WTC11 (cell line): ENCODE measurements around the gene RPL19. TPM values are rescaled to one million over a fixed set of nuclear protein-coding genes. Genes with fewer than 3 reads are reported as not detected.

Experiments
- ATAC-seq: fragments of 200-7000 bp; cut with Tn5 transposase; 2 replicates; pipeline ENCODE4 v1.10.0; 2021; ENCODE audit warnings: mild to moderate bottlenecking, moderate library complexity
- CTCF ChIA-PET: fragments of 300-600 bp; sonication (Branson Sonifier 250); formaldehyde crosslinking; loops from one replicate; lab custom pipeline; 2021; ENCODE audit warnings: antibody characterized with exemption; lab: Charles Lee
- POLR2A ChIA-PET: fragments of 350-600 bp; sonication (Branson Sonifier 250); formaldehyde crosslinking; loops from one replicate; lab custom pipeline; 2021; ENCODE audit warnings: antibody characterized with exemption; lab: Charles Lee
- DNase-seq: peaks from one replicate; pipeline ENCODE4 v3.0.0; 2021; ENCODE audit warnings: low spot score
- H3K27ac Mint-ChIP-seq: 2 replicates; pipeline ENCODE4 v1.8.0; 2021; ENCODE audit warnings: mixed read lengths
- H3K27me3 Mint-ChIP-seq: 2 replicates; pipeline ENCODE4 v1.8.0; 2021; ENCODE audit warnings: low read depth, mild to moderate bottlenecking, moderate library complexity, mixed read lengths
- H3K36me3 Mint-ChIP-seq: 2 replicates; pipeline ENCODE4 v1.8.0; 2021; ENCODE audit warnings: mixed read lengths
- H3K4me1 Mint-ChIP-seq: 2 replicates; pipeline ENCODE4 v1.8.0; 2022; ENCODE audit warnings: mixed read lengths
- H3K4me3 Mint-ChIP-seq: 2 replicates; pipeline ENCODE4 v1.8.0; 2021; ENCODE audit warnings: mild to moderate bottlenecking, moderate library complexity, mixed read lengths
- H3K9me3 Mint-ChIP-seq: 2 replicates; pipeline ENCODE4 v1.8.0; 2021; ENCODE audit warnings: mixed read lengths
- AR ChIP-seq: fragments of 250-450 bp; sonication (Bioruptor Pico); IDR thresholded peaks from 2 replicates; pipeline ENCODE4 v1.9.0; 2021; ENCODE audit warnings: mild to moderate bottlenecking
- CDX4 ChIP-seq: fragments of 250-450 bp; sonication (Bioruptor Pico); IDR thresholded peaks from 2 replicates; pipeline ENCODE4 v1.9.0; 2021; ENCODE audit warnings: moderate library complexity, mild to moderate bottlenecking, inconsistent platforms, borderline replicate concordance
- E2F4 ChIP-seq: sonication (generic); formaldehyde crosslinking; IDR thresholded peaks from 2 replicates; pipeline ENCODE4 v1.8.1; 2022; ENCODE audit warnings: low read depth, mild to moderate bottlenecking, moderate library complexity, missing genetic modification reagents, borderline replicate concordance
- ELF4 ChIP-seq: sonication (generic); formaldehyde crosslinking; IDR thresholded peaks from 2 replicates; pipeline ENCODE4 v1.8.1; 2022; ENCODE audit warnings: low read depth, mild to moderate bottlenecking, moderate library complexity, missing genetic modification reagents
- ERG ChIP-seq: fragments of 250-450 bp; sonication (Bioruptor Pico); IDR thresholded peaks from 2 replicates; pipeline ENCODE4 v1.8.0; 2021; ENCODE audit warnings: mild to moderate bottlenecking
- FOXK1 ChIP-seq: sonication (generic); formaldehyde crosslinking; IDR thresholded peaks from 2 replicates; pipeline ENCODE4 v1.8.0; 2022; ENCODE audit warnings: mild to moderate bottlenecking, moderate library complexity, missing genetic modification reagents
- FOXP1 ChIP-seq: sonication (generic); formaldehyde crosslinking; IDR thresholded peaks from 2 replicates; pipeline ENCODE4 v1.8.0; 2022; ENCODE audit warnings: missing genetic modification reagents, mild to moderate bottlenecking, moderate library complexity, borderline replicate concordance
- JUN ChIP-seq: sonication (generic); formaldehyde crosslinking; IDR thresholded peaks from 2 replicates; pipeline ENCODE4 v1.8.0; 2023; ENCODE audit warnings: mild to moderate bottlenecking, missing genetic modification reagents
- NR1H2 ChIP-seq: sonication (generic); formaldehyde crosslinking; IDR thresholded peaks from 2 replicates; pipeline ENCODE4 v1.9.0; 2021; ENCODE audit warnings: mild to moderate bottlenecking, moderate library complexity, missing genetic modification reagents
- NR3C1 ChIP-seq: sonication (generic); formaldehyde crosslinking; conservative IDR thresholded peaks from 2 replicates; pipeline ENCODE4 v1.8.1; 2023; ENCODE audit warnings: low read depth, mild to moderate bottlenecking, missing genetic modification reagents
- SMAD4 ChIP-seq: sonication (generic); formaldehyde crosslinking; IDR thresholded peaks from 2 replicates; pipeline ENCODE4 v1.8.0; 2022; ENCODE audit warnings: mild to moderate bottlenecking, missing genetic modification reagents
- STAT6 ChIP-seq: sonication (generic); formaldehyde crosslinking; conservative IDR thresholded peaks from 2 replicates; pipeline ENCODE4 v1.8.1; 2023; ENCODE audit warnings: mild to moderate bottlenecking, low read depth, missing genetic modification reagents, moderate library complexity
- ZBTB21 ChIP-seq: sonication (generic); formaldehyde crosslinking; IDR thresholded peaks from 2 replicates; pipeline ENCODE4 v1.8.1; 2023; ENCODE audit warnings: mild to moderate bottlenecking, missing genetic modification reagents, borderline replicate concordance
- ZNF138 ChIP-seq: sonication (generic); formaldehyde crosslinking; conservative IDR thresholded peaks from 2 replicates; pipeline ENCODE4 v1.8.1; 2022; ENCODE audit warnings: mild to moderate bottlenecking, moderate library complexity, missing genetic modification reagents
- ZNF219 ChIP-seq: sonication (generic); formaldehyde crosslinking; IDR thresholded peaks from 2 replicates; pipeline ENCODE4 v1.8.0; 2023; ENCODE audit warnings: missing genetic modification reagents, mild to moderate bottlenecking, borderline replicate concordance
- ZNF232 ChIP-seq: sonication (generic); formaldehyde crosslinking; IDR thresholded peaks from 2 replicates; pipeline ENCODE4 v1.8.0; 2022; ENCODE audit warnings: mild to moderate bottlenecking, missing genetic modification reagents
- total RNA-seq: library from RNA; stranded (reverse); gene quantifications from 3 replicates; pipeline ENCODE4 v1.2.3, GENCODE V29; 2021
- TF ChIP-seq, protein P1 (sequence below): fragments of 200-600 bp; IDR thresholded peaks from 2 replicates; pipeline ENCODE4 v1.8.0; 2022; ENCODE audit warnings: antibody characterized with exemption
- TF ChIP-seq, protein P2 (sequence below): sonication (generic); formaldehyde crosslinking; IDR thresholded peaks from 2 replicates; pipeline ENCODE4 v1.8.1; 2022; ENCODE audit warnings: mild to moderate bottlenecking, moderate library complexity, missing genetic modification reagents
- TF ChIP-seq, protein P3 (sequence below): sonication (generic); formaldehyde crosslinking; IDR thresholded peaks from 2 replicates; pipeline ENCODE4 v1.8.0; 2022; ENCODE audit warnings: missing genetic modification reagents
- TF ChIP-seq, protein P4 (sequence below): sonication (generic); formaldehyde crosslinking; IDR thresholded peaks from 2 replicates; pipeline ENCODE4 v1.8.1; 2023; ENCODE audit warnings: mild to moderate bottlenecking, missing genetic modification reagents, moderate library complexity
- TF ChIP-seq, protein P5 (sequence below): sonication (generic); formaldehyde crosslinking; IDR thresholded peaks from 2 replicates; pipeline ENCODE4 v1.8.0; 2022; ENCODE audit warnings: mild to moderate bottlenecking, missing genetic modification reagents

Gene RPL19
- total RNA-seq, 1 experiment from 2014 or later = 1,970 TPM

DNA sequence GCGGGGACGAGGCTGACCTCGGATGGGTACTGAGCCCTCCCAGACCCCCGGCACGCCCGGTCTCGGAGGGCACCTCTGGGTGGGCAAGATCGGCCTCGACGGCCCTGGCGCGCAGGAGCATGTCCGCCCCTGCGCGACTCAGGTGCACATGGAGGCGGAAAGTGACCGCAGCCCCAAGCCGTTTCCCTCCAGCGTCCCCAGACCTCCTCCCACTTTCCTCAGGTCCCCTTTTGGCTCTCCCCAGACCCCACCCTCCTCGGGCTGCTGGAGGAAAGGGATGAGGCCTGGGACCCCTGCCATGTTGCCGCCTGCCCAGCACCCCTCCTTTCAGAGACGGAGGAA lies 10.0 kb downstream of the RPL19 start:
- DNase-seq (no peak), ATAC-seq (no peak)
- H3K27me3 Mint-ChIP-seq = peaks cover 7% of the 10 kb centered on the region
- POLR2A ChIA-PET = no interaction called here
- H3K4me3 Mint-ChIP-seq = peak overlapping the region; percentile 64
- H3K27ac Mint-ChIP-seq = no peak overlapping the region
- CTCF ChIA-PET = interaction anchor here (0.8 to 15.9 kb wide), 11 partner anchors 9 to 57 kb away, joined by 3 to 626 read pairs (median 13); partner anchors contain the start of genes CACNB1 and STAC2
- H3K9me3 Mint-ChIP-seq = no peaks in the 10 kb centered on the region
- peaks cover 2% of the 10 kb centered on the region; the same call in 1 of the 2 replicates for H3K36me3 Mint-ChIP-seq
- H3K4me1 Mint-ChIP-seq = peaks cover 47% of the 10 kb centered on the region
- TF ChIP-seq SMAD4 (no peak), AR (CRISPR knock-in tag) (no peak), STAT6 (CRISPR knock-in tag) (no peak), NR1H2 (no peak), NR3C1 (CRISPR knock-in tag) (no peak), FOXP1 (CRISPR knock-in tag) (no peak), ZNF138 (no peak), JUN (CRISPR knock-in tag) (no peak), ZNF232 (CRISPR knock-in tag) (no peak), FOXK1 (CRISPR knock-in tag) (peak; percentile 11; the same call in 1 of the 2 replicates), ZBTB21 (CRISPR knock-in tag) (no peak), CDX4 (CRISPR knock-in tag) (no peak), ELF4 (CRISPR knock-in tag) (no peak), ZNF219 (CRISPR knock-in tag) (no peak), ERG (no peak), E2F4 (CRISPR knock-in tag) (0 out of 2 replicates have a peak, but pooled peaks have one; percentile 32)
- TF ChIP-seq, protein P1, sequence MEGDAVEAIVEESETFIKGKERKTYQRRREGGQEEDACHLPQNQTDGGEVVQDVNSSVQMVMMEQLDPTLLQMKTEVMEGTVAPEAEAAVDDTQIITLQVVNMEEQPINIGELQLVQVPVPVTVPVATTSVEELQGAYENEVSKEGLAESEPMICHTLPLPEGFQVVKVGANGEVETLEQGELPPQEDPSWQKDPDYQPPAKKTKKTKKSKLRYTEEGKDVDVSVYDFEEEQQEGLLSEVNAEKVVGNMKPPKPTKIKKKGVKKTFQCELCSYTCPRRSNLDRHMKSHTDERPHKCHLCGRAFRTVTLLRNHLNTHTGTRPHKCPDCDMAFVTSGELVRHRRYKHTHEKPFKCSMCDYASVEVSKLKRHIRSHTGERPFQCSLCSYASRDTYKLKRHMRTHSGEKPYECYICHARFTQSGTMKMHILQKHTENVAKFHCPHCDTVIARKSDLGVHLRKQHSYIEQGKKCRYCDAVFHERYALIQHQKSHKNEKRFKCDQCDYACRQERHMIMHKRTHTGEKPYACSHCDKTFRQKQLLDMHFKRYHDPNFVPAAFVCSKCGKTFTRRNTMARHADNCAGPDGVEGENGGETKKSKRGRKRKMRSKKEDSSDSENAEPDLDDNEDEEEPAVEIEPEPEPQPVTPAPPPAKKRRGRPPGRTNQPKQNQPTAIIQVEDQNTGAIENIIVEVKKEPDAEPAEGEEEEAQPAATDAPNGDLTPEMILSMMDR = no peak
- TF ChIP-seq, protein P2, sequence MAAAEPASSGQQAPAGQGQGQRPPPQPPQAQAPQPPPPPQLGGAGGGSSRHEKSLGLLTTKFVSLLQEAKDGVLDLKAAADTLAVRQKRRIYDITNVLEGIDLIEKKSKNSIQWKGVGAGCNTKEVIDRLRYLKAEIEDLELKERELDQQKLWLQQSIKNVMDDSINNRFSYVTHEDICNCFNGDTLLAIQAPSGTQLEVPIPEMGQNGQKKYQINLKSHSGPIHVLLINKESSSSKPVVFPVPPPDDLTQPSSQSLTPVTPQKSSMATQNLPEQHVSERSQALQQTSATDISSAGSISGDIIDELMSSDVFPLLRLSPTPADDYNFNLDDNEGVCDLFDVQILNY = no peak
- TF ChIP-seq, protein P3, sequence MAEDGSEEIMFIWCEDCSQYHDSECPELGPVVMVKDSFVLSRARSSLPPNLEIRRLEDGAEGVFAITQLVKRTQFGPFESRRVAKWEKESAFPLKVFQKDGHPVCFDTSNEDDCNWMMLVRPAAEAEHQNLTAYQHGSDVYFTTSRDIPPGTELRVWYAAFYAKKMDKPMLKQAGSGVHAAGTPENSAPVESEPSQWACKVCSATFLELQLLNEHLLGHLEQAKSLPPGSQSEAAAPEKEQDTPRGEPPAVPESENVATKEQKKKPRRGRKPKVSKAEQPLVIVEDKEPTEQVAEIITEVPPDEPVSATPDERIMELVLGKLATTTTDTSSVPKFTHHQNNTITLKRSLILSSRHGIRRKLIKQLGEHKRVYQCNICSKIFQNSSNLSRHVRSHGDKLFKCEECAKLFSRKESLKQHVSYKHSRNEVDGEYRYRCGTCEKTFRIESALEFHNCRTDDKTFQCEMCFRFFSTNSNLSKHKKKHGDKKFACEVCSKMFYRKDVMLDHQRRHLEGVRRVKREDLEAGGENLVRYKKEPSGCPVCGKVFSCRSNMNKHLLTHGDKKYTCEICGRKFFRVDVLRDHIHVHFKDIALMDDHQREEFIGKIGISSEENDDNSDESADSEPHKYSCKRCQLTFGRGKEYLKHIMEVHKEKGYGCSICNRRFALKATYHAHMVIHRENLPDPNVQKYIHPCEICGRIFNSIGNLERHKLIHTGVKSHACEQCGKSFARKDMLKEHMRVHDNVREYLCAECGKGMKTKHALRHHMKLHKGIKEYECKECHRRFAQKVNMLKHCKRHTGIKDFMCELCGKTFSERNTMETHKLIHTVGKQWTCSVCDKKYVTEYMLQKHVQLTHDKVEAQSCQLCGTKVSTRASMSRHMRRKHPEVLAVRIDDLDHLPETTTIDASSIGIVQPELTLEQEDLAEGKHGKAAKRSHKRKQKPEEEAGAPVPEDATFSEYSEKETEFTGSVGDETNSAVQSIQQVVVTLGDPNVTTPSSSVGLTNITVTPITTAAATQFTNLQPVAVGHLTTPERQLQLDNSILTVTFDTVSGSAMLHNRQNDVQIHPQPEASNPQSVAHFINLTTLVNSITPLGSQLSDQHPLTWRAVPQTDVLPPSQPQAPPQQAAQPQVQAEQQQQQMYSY (CRISPR knock-in tag) = no peak
- TF ChIP-seq, protein P4, sequence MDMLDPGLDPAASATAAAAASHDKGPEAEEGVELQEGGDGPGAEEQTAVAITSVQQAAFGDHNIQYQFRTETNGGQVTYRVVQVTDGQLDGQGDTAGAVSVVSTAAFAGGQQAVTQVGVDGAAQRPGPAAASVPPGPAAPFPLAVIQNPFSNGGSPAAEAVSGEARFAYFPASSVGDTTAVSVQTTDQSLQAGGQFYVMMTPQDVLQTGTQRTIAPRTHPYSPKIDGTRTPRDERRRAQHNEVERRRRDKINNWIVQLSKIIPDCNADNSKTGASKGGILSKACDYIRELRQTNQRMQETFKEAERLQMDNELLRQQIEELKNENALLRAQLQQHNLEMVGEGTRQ = no peak
- TF ChIP-seq, protein P5, sequence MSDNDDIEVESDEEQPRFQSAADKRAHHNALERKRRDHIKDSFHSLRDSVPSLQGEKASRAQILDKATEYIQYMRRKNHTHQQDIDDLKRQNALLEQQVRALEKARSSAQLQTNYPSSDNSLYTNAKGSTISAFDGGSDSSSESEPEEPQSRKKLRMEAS (CRISPR knock-in tag) = peak; percentile 63; the same call in 1 of the 2 replicates
